GM12878 (cell line): ENCODE measurements around the gene TNF. TPM values are rescaled to one million over a fixed set of nuclear protein-coding genes. Genes with fewer than 3 reads are reported as not detected.
A peak's percentile ranks its signal among the peaks of the same experiment; 100 is the strongest.

Experiments
- ATAC-seq: fragments of 200-7000 bp; cut with Tn5 transposase; 3 replicates; pipeline ENCODE4 v1.9.1; 2020; ENCODE audit warnings: mild to moderate bottlenecking, moderate library complexity
- BruUV-seq: library from RNA; stranded (reverse); fragments of 400-500 nt; replicated peaks from 2 replicates; lab custom pipeline; 2021; lab: Mats Ljungman, UMichigan
- CTCF ChIA-PET: fragments of 300-600 bp; sonication (Branson Sonifier 250); formaldehyde crosslinking; extraction: SDS; loops from one replicate; lab custom pipeline; 2021; ENCODE audit warnings: inconsistent platforms; lab: Yijun Ruan, JAX
- POLR2A ChIA-PET: fragments of 350-600 bp; formaldehyde crosslinking; extraction: SDS; loops from one replicate; lab custom pipeline; 2021; ENCODE audit warnings: inconsistent platforms; lab: Charles Lee
- RAD21 ChIA-PET: fragments of 300-600 bp; sonication (Branson Sonifier 250); formaldehyde crosslinking; loops from one replicate; lab custom pipeline; 2023; ENCODE audit warnings: antibody characterized with exemption; ENCODE audit not compliant: unreplicated experiment; lab: Charles Lee
- SMC1A ChIA-PET: fragments of 300-600 bp; sonication (Branson Sonifier 250); formaldehyde crosslinking; loops from one replicate; lab custom pipeline; 2023; ENCODE audit not compliant: unreplicated experiment, uncharacterized antibody; lab: Charles Lee
- DNase-seq: peaks from one replicate; pipeline ENCODE4 v3.0.0-alpha.2; 2011; ENCODE audit warnings: low read depth, low spot score
- FAIRE-seq: peaks from 3 replicates; lab custom pipeline; 2011; peaks lifted over from hg19 to GRCh38; lab: Jason Lieb, UNC
- H2AFZ ChIP-seq: 2 replicates; pipeline ENCODE4 v1.6.0; 2011; ENCODE audit warnings: low read depth, low read length, control low read depth; ENCODE audit not compliant: control insufficient read depth
- H3K27ac ChIP-seq: 2 replicates; pipeline ENCODE4 v1.5.1; 2011; ENCODE audit warnings: control low read depth; ENCODE audit not compliant: control insufficient read depth, insufficient read depth
- H3K27me3 ChIP-seq, 2 experiments: replicated peaks in 1 of 2; 2 replicates each; pipeline versions ENCODE4 v1.6.0 to v1.6.1; 2011; ENCODE audit warnings: low read length in 1 of 2; ENCODE audit not compliant: control insufficient read depth in 2 of 2, insufficient read depth in 2 of 2
- H3K36me3 ChIP-seq, 2 experiments: 2 replicates each; pipeline ENCODE4 v1.5.1; 2011; ENCODE audit warnings: low read length in 1 of 2; ENCODE audit not compliant: control insufficient read depth in 2 of 2, insufficient read depth in 2 of 2
- H3K4me1 ChIP-seq: 2 replicates; pipeline ENCODE4 v1.6.1; 2011; ENCODE audit warnings: mild to moderate bottlenecking, low read length, moderate library complexity, mixed read lengths; ENCODE audit not compliant: control insufficient read depth, insufficient read depth
- H3K4me2 ChIP-seq: 2 replicates; pipeline ENCODE4 v1.6.0; 2011; ENCODE audit warnings: control low read depth; ENCODE audit not compliant: control insufficient read depth, insufficient read depth
- H3K4me3 ChIP-seq: fragments of 200-600 bp; sonication (generic); 2 replicates; pipeline ENCODE4 v1.5.1; 2016
- H3K79me2 ChIP-seq: 2 replicates; pipeline ENCODE4 v1.6.0; 2011; ENCODE audit warnings: low read length; ENCODE audit not compliant: control insufficient read depth, insufficient read depth
- H3K9ac ChIP-seq: 2 replicates; pipeline ENCODE4 v1.8.0; 2011; ENCODE audit warnings: low read length, control low read depth, mixed read lengths; ENCODE audit not compliant: control insufficient read depth, insufficient read depth
- H3K9me3 ChIP-seq: replicated peaks from 3 replicates; pipeline ENCODE4 v1.5.1; 2011; ENCODE audit warnings: mild to moderate bottlenecking, low read length; ENCODE audit not compliant: control insufficient read depth, insufficient read depth
- H4K20me1 ChIP-seq: 2 replicates; pipeline ENCODE4 v1.6.0; 2011; ENCODE audit not compliant: control insufficient read depth, insufficient read depth
- POLR2AphosphoS2 ChIP-seq: IDR thresholded peaks from 2 replicates; pipeline ENCODE4 v1.6.1; 2011; ENCODE audit warnings: low read depth, mild to moderate bottlenecking, low read length, improper control_type of control experiment, moderate library complexity
- POLR2AphosphoS5 ChIP-seq: IDR thresholded peaks from 2 replicates; pipeline ENCODE4 v1.6.1; 2011; ENCODE audit warnings: mild to moderate bottlenecking, low read length, inconsistent platforms
- SUPT20H ChIP-seq: IDR thresholded peaks from 2 replicates; pipeline ENCODE4 v1.6.1; 2011; ENCODE audit warnings: low read depth, mild to moderate bottlenecking, low read length, moderate library complexity, borderline replicate concordance; ENCODE audit not compliant: control insufficient read depth
- ZNF592 ChIP-seq: fragments of 450-650 bp; IDR thresholded peaks from 2 replicates; pipeline ENCODE4 v1.6.1; 2017; ENCODE audit warnings: mild to moderate bottlenecking, moderate library complexity
- WGBS: methylation state at CpG from one replicate; pipeline ENCODE4 v1.1.6; 2016; ENCODE audit warnings: low lambda C conversion rate; ENCODE audit not compliant: insufficient replicate concordance, insufficient coverage; ENCODE audit errors: missing lambda C conversion rate; 5-methylcytosine and 5-hydroxymethylcytosine counted together
- in situ Hi-C: fragments of 300-500 bp; cut with MboI; formaldehyde crosslinking; loops from 9 replicates; pipeline ENCODE4 v1.14.3; 2018; ENCODE audit warnings: mixed read lengths
- intact Hi-C: fragments of 100-400 bp; cut with micrococcal nuclease; formaldehyde crosslinking; loops from one replicate; pipeline ENCODE4 v1.14.2; 2022; ENCODE audit not compliant: unreplicated experiment
- polyA plus RNA-seq, 11 experiments: library from polyadenylated mRNA; depleted of rRNA in 4 of 11; unstranded in 6 of 11; stranded (reverse) in 5 of 11; fragments of >200 nt; fragmentation: Nextera tagmentation in 4 of 11; fragmentation: Illumina TruSeq in 1 of 11; extraction: Ambion mirVana in 4 of 11; extraction: Trizol in 1 of 11; gene quantifications; 1 replicate in 1 of 11; 2 replicates in 10 of 11; pipeline versions ENCODE4 v1.2.1 to v1.2.3, GENCODE V29; 2011 to 2016; ENCODE audit warnings: inconsistent platforms in 2 of 11, missing spikeins in 2 of 11, low read depth in 1 of 11
- total RNA-seq, 4 experiments: library from RNA; depleted of rRNA in 3 of 4; stranded (reverse); fragments of >200 nt in 3 of 4; fragmentation: Illumina TruSeq in 1 of 4; extraction: Trizol in 1 of 4; gene quantifications; 2 replicates each; pipeline versions ENCODE4 v1.2.1 to v1.2.3, GENCODE V29; 2013 to 2021

The TNF gene
- total and polyA plus RNA-seq, 10 of the 15 experiments (the other 5 are each of a cell fraction or from before 2014, with no cell fraction given), result 18.0 to 94.8 (median 61.9) TPM

GRCh38 chr6:31576897-31577578, 1.7 kb downstream of the TNF start (continued):
- no peak for TF ChIP-seq ZNF592
- TF ChIP-seq, all 136 proteins: peak for 23

GRCh38 chr6:31577579-31577966, 2.2 kb downstream of the TNF start:
- peaks cover 0 to 7% of the 10 kb centered on the region in 2 experiments; a peak in 2 of 4 replicates for H3K36me3 ChIP-seq
- ChIA-PET POLR2A (interaction anchor here (1.0 to 17.1 kb wide), 8 partner anchors 7 to 229 kb away, joined by 3 to 282 read pairs (median 90); partner anchors contain the start of genes ATP6V1G2, DDX39B, LSM2 and LST1), SMC1A (interaction anchor here (5.1 to 45.5 kb wide), 3 partner anchors 7 to 23 kb away, joined by 56 to 1989 read pairs (median 523); partner anchors contain the start of genes ATP6V1G2, DDX39B, LST1 and LTA), CTCF (interaction anchor here (1.3 to 31.0 kb wide), 3 partner anchors 15 to 45 kb away, joined by 3 to 2098 read pairs (median 789); partner anchors contain the start of genes ATP6V1G2, DDX39B, LST1 and LTA), RAD21 (interaction anchor here (1.0 to 17.5 kb wide), 9 partner anchors 8 to 253 kb away, joined by 3 to 620 read pairs (median 7); partner anchors contain the start of genes ATP6V1G2, DDX39B, LST1 and NCR3)
- ATAC-seq, result no peak
- BruUV-seq, result no TSS peak
- intact Hi-C loops (no loop called here), in situ Hi-C loops (no loop called here)
- FAIRE-seq, result no peak
- H3K4me3 ChIP-seq, result peak overlapping the region; percentile 91
- H3K9me3 ChIP-seq, result no peaks in the 10 kb centered on the region
- no peaks in the 10 kb centered on the region for H4K20me1 ChIP-seq
- peaks cover 87% of the 10 kb centered on the region for H3K79me2 ChIP-seq
- no peak for DNase-seq
- TF ChIP-seq POLR2AphosphoS2, result 0 out of 2 replicates have a peak, but pooled peaks have one; percentile 7
- peak; percentile 14; the same call in 1 of the 2 replicates for TF ChIP-seq POLR2AphosphoS5
- no peak for TF ChIP-seq SUPT20H
- no peak overlapping the region for H2AFZ ChIP-seq
- H3K27ac ChIP-seq, result peak overlapping the region; percentile 96
- H3K4me2 ChIP-seq, result peak overlapping the region; percentile 84
- peaks cover 50% of the 10 kb centered on the region for H3K4me1 ChIP-seq
- H3K9ac ChIP-seq, result peak overlapping the region; percentile 82
- 44% methylated on average over 3 of the region's 3 CpGs for WGBS
- no peaks in the 10 kb centered on the region for H3K27me3 ChIP-seq
